Measurements from ENCODE around the gene SF1. TPM values are rescaled to one million over a fixed set of nuclear protein-coding genes. Genes with fewer than 3 reads are reported as not detected.

The SF1 gene
- polyA plus RNA-seq, 1 experiment: 56.8 TPM

- no peak overlapping the region for H3K4me3 ChIP-seq (ENCODE audit: low read depth, low read length)
- TF ChIP-seq, protein P1, sequence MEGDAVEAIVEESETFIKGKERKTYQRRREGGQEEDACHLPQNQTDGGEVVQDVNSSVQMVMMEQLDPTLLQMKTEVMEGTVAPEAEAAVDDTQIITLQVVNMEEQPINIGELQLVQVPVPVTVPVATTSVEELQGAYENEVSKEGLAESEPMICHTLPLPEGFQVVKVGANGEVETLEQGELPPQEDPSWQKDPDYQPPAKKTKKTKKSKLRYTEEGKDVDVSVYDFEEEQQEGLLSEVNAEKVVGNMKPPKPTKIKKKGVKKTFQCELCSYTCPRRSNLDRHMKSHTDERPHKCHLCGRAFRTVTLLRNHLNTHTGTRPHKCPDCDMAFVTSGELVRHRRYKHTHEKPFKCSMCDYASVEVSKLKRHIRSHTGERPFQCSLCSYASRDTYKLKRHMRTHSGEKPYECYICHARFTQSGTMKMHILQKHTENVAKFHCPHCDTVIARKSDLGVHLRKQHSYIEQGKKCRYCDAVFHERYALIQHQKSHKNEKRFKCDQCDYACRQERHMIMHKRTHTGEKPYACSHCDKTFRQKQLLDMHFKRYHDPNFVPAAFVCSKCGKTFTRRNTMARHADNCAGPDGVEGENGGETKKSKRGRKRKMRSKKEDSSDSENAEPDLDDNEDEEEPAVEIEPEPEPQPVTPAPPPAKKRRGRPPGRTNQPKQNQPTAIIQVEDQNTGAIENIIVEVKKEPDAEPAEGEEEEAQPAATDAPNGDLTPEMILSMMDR (IDR thresholded peaks at IDR 0.05; ENCODE audit: low read depth, low read length): no peak
- ChIA-PET CTCF (interaction anchor here (1.3 kb wide), 1 partner anchor 10 kb away, joined by 4 read pairs; no protein-coding TSS in a partner anchor), POLR2A (no interaction called here)
- DNase-seq (ENCODE audit: low read depth, low spot score): no peak
- no peaks in the 10 kb centered on the region; the same call in 1 of the 2 replicates for H3K9me3 ChIP-seq (ENCODE audit: control insufficient read depth, insufficient read depth, low read length)
- H3K27me3 ChIP-seq (ENCODE audit: control insufficient read depth, insufficient read depth, low read length): no peaks in the 10 kb centered on the region
- no peak overlapping the region for H3K27ac ChIP-seq (ENCODE audit: low read depth, low read length)
Observed at GRCh38 chr11:64753019-64753379, 25.3 kb downstream of the SF1 start.

DNA sequence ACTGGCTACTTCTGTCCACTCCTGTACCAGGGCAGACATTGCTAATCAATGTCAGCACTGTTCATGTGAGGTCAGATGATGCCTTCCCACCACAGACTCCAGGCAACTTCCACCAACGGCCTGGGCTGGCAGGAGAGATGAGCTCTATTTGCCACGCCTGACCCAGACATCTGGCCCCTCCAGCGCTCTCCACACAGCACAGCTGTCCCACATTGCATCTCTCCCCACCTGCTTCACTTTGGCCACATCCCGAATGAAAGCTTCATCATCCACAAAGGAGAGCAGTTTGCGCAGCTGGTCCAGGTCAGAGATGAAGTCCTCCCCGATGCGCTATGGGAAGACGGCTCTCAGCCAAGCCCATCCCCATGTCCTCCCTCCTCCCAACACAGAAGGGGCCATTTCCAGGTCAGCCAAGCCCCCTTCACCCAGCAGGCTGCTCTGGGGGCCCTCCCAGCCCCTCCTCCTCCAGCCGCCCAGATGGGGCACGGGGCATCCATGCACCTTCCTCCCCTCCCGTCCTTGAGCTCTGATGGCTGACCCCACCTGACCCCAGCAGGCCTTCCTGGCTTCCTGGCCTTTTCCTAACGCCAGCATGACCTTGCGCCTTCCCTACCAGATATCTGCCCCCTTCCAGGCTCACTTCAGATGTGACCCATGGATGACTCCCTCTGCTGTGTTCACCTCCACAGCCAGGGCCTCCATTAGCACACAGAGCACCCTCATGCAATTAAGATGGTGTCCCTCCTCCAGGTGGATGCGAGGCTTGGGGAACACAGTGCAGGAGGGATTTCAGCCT lies 26.0 kb downstream of the SF1 start:
- ChIA-PET POLR2A (no interaction called here), CTCF (interaction anchor here (1.3 kb wide), 1 partner anchor 10 kb away, joined by 4 read pairs; no protein-coding TSS in a partner anchor)
- H3K27ac ChIP-seq (ENCODE audit: low read depth, low read length): no peak overlapping the region
- H3K4me3 ChIP-seq (ENCODE audit: low read depth, low read length): no peak overlapping the region
- TF ChIP-seq, protein P1 (IDR thresholded peaks at IDR 0.05; ENCODE audit: low read depth, low read length): no peak
- H3K27me3 ChIP-seq (ENCODE audit: control insufficient read depth, insufficient read depth, low read length): no peaks in the 10 kb centered on the region
- H3K9me3 ChIP-seq (ENCODE audit: control insufficient read depth, insufficient read depth, low read length): no peaks in the 10 kb centered on the region; the same call in 1 of the 2 replicates
- DNase-seq (ENCODE audit: low read depth, low spot score): no peak

DNA sequence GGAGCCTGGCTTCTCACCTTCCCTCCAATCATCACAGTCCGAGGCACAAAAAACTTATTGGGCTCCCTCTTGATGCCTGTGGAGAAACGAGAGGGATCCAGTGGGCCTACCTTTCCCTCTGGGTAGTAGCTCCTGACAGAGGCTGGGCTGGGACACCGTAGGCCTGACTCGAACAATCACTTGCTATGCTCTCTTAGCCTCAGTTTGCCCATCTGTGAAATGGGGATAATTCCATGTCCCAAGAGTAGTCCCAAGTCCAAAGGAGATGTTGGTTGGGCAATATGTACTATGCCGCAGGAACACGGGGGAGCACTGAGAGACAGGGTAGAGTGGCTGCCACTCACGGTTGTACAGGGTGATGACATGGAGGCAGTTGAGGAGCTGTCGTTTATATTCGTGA lies 26.8 kb downstream of the SF1 start:
- no peaks in the 10 kb centered on the region; the same call in 1 of the 2 replicates for H3K9me3 ChIP-seq (ENCODE audit: control insufficient read depth, insufficient read depth, low read length)
- H3K27me3 ChIP-seq (ENCODE audit: control insufficient read depth, insufficient read depth, low read length): peaks cover 2% of the 10 kb centered on the region
- DNase-seq (ENCODE audit: low read depth, low spot score): no peak
- no peak overlapping the region for H3K27ac ChIP-seq (ENCODE audit: low read depth, low read length)
- ChIA-PET POLR2A (no interaction called here), CTCF (no interaction called here)
- no peak overlapping the region for H3K4me3 ChIP-seq (ENCODE audit: low read depth, low read length)
- TF ChIP-seq, protein P1 (IDR thresholded peaks at IDR 0.05; ENCODE audit: low read depth, low read length): no peak

DNA sequence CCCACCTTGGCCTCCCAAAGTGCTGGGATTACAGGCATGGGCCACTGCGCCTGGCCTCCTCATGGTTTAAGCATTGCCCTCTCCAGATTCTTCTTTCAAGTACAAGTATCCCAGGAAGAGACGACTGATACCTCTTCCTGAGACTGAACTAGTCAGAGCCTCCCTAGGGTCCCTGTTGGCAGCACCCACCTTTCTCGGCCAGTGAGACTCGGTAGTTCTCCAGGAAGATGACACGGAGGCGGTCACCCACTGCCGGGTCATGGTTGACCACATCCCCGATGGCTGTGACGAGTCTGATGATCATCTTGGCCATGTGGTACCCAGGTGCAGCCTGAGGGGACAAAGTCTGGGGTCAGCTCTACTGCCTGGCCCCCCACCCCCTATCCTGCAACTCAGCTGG lies 27.2 kb downstream of the SF1 start:
- POLR2A ChIA-PET: no interaction called here
- Histone ChIP-seq H3K4me3 (ENCODE audit: low read depth, low read length) (no peak overlapping the region), H3K27ac (ENCODE audit: low read depth, low read length) (no peak overlapping the region), H3K9me3 (ENCODE audit: control insufficient read depth, insufficient read depth, low read length) (no peaks in the 10 kb centered on the region; the same call in 1 of the 2 replicates), H3K27me3 (ENCODE audit: control insufficient read depth, insufficient read depth, low read length) (peaks cover 7% of the 10 kb centered on the region)
- TF ChIP-seq, protein P1 (IDR thresholded peaks at IDR 0.05; ENCODE audit: low read depth, low read length): no peak
- no peak for DNase-seq (ENCODE audit: low read depth, low spot score)
- CTCF ChIA-PET: no interaction called here

- peaks cover 12% of the 10 kb centered on the region for H3K27me3 ChIP-seq (ENCODE audit: control insufficient read depth, insufficient read depth, low read length)
- DNase-seq (ENCODE audit: low read depth, low spot score): no peak
- CTCF ChIA-PET: no interaction called here
- no peaks in the 10 kb centered on the region; the same call in 1 of the 2 replicates for H3K9me3 ChIP-seq (ENCODE audit: control insufficient read depth, insufficient read depth, low read length)
- POLR2A ChIA-PET: no interaction called here
- H3K27ac ChIP-seq (ENCODE audit: low read depth, low read length): no peak overlapping the region
- TF ChIP-seq, protein P1 (IDR thresholded peaks at IDR 0.05; ENCODE audit: low read depth, low read length): no peak
- H3K4me3 ChIP-seq (ENCODE audit: low read depth, low read length): no peak overlapping the region
Observed at GRCh38 chr11:64750361-64751054, 27.8 kb downstream of the SF1 start.
